ENCODE results near the gene NEIL3. TPM values are rescaled to one million over a fixed set of nuclear protein-coding genes. Genes with fewer than 3 reads are reported as not detected.

NEIL3 gene
- total and polyA plus RNA-seq, 2 donors (not counting 1 experiment from before 2014, with no cell fraction given), result 4.5 to 5.2 TPM

- no peaks in the 10 kb centered on the region for H3K4me1 ChIP-seq (ENCODE audit: control insufficient read depth, extremely low read depth, insufficient read depth, low read length)
- TF ChIP-seq CTCF (conservative IDR thresholded peaks at IDR 0.05 in 1 of 2, IDR thresholded peaks at IDR 0.05 in 1 of 2; ENCODE audit: low read depth in 1 of 2, low read length in 2 of 2) (no peak), EZH2 (IDR thresholded peaks at IDR 0.05; ENCODE audit: low read length, missing control alignments) (no peak)
- no peaks in the 10 kb centered on the region for H4K20me1 ChIP-seq (ENCODE audit: control insufficient read depth, extremely low read depth, insufficient read depth, low read length)
- no peak overlapping the region for H3K4me2 ChIP-seq (ENCODE audit: extremely low read depth, insufficient read depth, low read length)
- H3K27ac ChIP-seq (ENCODE audit: insufficient read depth, low read length), result no peak overlapping the region
- no peak overlapping the region for H3K9ac ChIP-seq (ENCODE audit: insufficient read depth, low read length)
- no peak overlapping the region for H2AFZ ChIP-seq (ENCODE audit: low read length)
- no peaks in the 10 kb centered on the region for H3K36me3 ChIP-seq (ENCODE audit: control insufficient read depth, insufficient read depth, low read length)
- H3K27me3 ChIP-seq (ENCODE audit: control insufficient read depth, insufficient read depth, low read length), result no peaks in the 10 kb centered on the region
- H3K4me3 ChIP-seq (replicated peaks in 1 of 4; ENCODE audit: control extremely low read depth in 1 of 4, insufficient read depth in 1 of 4, low read depth in 3 of 4, low read length in 4 of 4), result no peak overlapping the region
- H3K9me3 ChIP-seq (ENCODE audit: control insufficient read depth, insufficient read depth, low read depth, low read length), result no peaks in the 10 kb centered on the region
- DNase-seq (ENCODE audit: low read depth in 2 of 2), result no peak
- peaks cover 10% of the 10 kb centered on the region for H3K79me2 ChIP-seq (ENCODE audit: control insufficient read depth, insufficient read depth, low read length)
These were observed 22.4 kb downstream of the NEIL3 start for GRCh38 chr4:177332119-177332518.

GRCh38 chr4:177339477-177340374, 30.1 kb downstream of the NEIL3 start:
- no peaks in the 10 kb centered on the region for H3K4me1 ChIP-seq (ENCODE audit: control insufficient read depth, extremely low read depth, insufficient read depth, low read length)
- H3K9me3 ChIP-seq (ENCODE audit: control insufficient read depth, insufficient read depth, low read depth, low read length), result no peaks in the 10 kb centered on the region
- TF ChIP-seq CTCF (conservative IDR thresholded peaks at IDR 0.05 in 1 of 2, IDR thresholded peaks at IDR 0.05 in 1 of 2; ENCODE audit: low read depth in 1 of 2, low read length in 2 of 2), result peak; percentile 52 to 72
- no peak for TF ChIP-seq EZH2 (IDR thresholded peaks at IDR 0.05; ENCODE audit: low read length, missing control alignments)
- no peaks in the 10 kb centered on the region for H4K20me1 ChIP-seq (ENCODE audit: control insufficient read depth, extremely low read depth, insufficient read depth, low read length)
- H3K4me3 ChIP-seq (replicated peaks in 1 of 4; ENCODE audit: control extremely low read depth in 1 of 4, insufficient read depth in 1 of 4, low read depth in 3 of 4, low read length in 4 of 4), result peak overlapping the region in 1 of 4 experiments; percentile 39
- no peak overlapping the region for H3K9ac ChIP-seq (ENCODE audit: insufficient read depth, low read length)
- DNase-seq (ENCODE audit: low read depth in 2 of 2), result peak; percentile 27 to 72
- H3K4me2 ChIP-seq (ENCODE audit: extremely low read depth, insufficient read depth, low read length), result peak overlapping the region; percentile 7
- H3K79me2 ChIP-seq (ENCODE audit: control insufficient read depth, insufficient read depth, low read length), result no peaks in the 10 kb centered on the region
- H2AFZ ChIP-seq (ENCODE audit: low read length), result peak overlapping the region; percentile 12
- no peaks in the 10 kb centered on the region for H3K27me3 ChIP-seq (ENCODE audit: control insufficient read depth, insufficient read depth, low read length)
- H3K36me3 ChIP-seq (ENCODE audit: control insufficient read depth, insufficient read depth, low read length), result no peaks in the 10 kb centered on the region
- H3K27ac ChIP-seq (ENCODE audit: insufficient read depth, low read length), result no peak overlapping the region

DNA sequence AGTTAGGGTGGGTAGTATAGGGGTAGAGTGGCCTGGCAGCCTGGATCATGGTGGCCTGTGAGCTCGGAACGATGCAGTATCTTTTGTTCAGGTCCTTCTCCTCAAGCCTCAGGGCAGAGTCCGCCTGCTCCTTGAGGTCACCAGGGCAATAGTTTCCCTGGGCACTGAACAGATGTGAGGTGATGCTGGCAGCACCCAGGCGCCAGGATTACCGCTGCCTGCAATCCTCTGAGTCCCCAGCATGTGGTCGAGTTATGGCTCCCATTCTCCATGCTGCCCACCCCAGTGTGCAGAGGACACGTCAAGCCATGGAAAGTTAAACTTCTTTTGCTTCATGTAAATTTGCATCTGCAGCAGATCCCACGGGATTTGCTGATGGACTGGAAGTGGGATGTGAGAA, 38.7 kb downstream of the NEIL3 start:
- TF ChIP-seq CTCF (conservative IDR thresholded peaks at IDR 0.05 in 1 of 2, IDR thresholded peaks at IDR 0.05 in 1 of 2; ENCODE audit: low read depth in 1 of 2, low read length in 2 of 2) (no peak), EZH2 (IDR thresholded peaks at IDR 0.05; ENCODE audit: low read length, missing control alignments) (no peak)
- Histone ChIP-seq H3K4me2 (ENCODE audit: extremely low read depth, insufficient read depth, low read length) (no peak overlapping the region), H3K9ac (ENCODE audit: insufficient read depth, low read length) (no peak overlapping the region), H3K27me3 (ENCODE audit: control insufficient read depth, insufficient read depth, low read length) (no peaks in the 10 kb centered on the region), H3K79me2 (ENCODE audit: control insufficient read depth, insufficient read depth, low read length) (no peaks in the 10 kb centered on the region), H3K4me3 (replicated peaks in 1 of 4; ENCODE audit: control extremely low read depth in 1 of 4, insufficient read depth in 1 of 4, low read depth in 3 of 4, low read length in 4 of 4) (no peak overlapping the region), H3K9me3 (ENCODE audit: control insufficient read depth, insufficient read depth, low read depth, low read length) (no peaks in the 10 kb centered on the region), H2AFZ (ENCODE audit: low read length) (no peak overlapping the region), H3K27ac (ENCODE audit: insufficient read depth, low read length) (no peak overlapping the region), H4K20me1 (ENCODE audit: control insufficient read depth, extremely low read depth, insufficient read depth, low read length) (no peaks in the 10 kb centered on the region), H3K36me3 (ENCODE audit: control insufficient read depth, insufficient read depth, low read length) (no peaks in the 10 kb centered on the region), H3K4me1 (ENCODE audit: control insufficient read depth, extremely low read depth, insufficient read depth, low read length) (no peaks in the 10 kb centered on the region)
- no peak for DNase-seq (ENCODE audit: low read depth in 2 of 2)
